MG63 (cell line): Measurements from ENCODE around the gene MITF. TPM values are rescaled to one million over a fixed set of nuclear protein-coding genes. Genes with fewer than 3 reads are reported as not detected.

Experiments used
- DNase-seq: peaks from one replicate; pipeline ENCODE4 v3.0.0-alpha.2; 2020
- H3K27me3 ChIP-seq: fragments of 250-450 bp; sonication (Bioruptor Pico); 2 replicates; pipeline ENCODE4 v1.5.1; 2020; ENCODE audit warnings: mild to moderate bottlenecking, moderate library complexity
- H3K36me3 ChIP-seq: fragments of 250-450 bp; sonication (Bioruptor Pico); 2 replicates; pipeline ENCODE4 v1.5.1; 2020; ENCODE audit warnings: mild to moderate bottlenecking, moderate library complexity
- H3K4me3 ChIP-seq: fragments of 250-450 bp; sonication (Bioruptor Pico); 2 replicates; pipeline ENCODE4 v1.5.1; 2020; ENCODE audit warnings: mild to moderate bottlenecking, moderate library complexity
- H3K9me3 ChIP-seq: fragments of 250-450 bp; sonication (Bioruptor Pico); 2 replicates; pipeline ENCODE4 v1.5.1; 2020; ENCODE audit warnings: mild to moderate bottlenecking, moderate library complexity
- total RNA-seq: library from RNA; depleted of rRNA; stranded (reverse); fragments of >200 nt; shearing (Covaris generic); gene quantifications from 2 replicates; pipeline ENCODE4 v1.2.3, GENCODE V29; 2014; ENCODE audit warnings: low replicate concordance

MITF gene
- total RNA-seq, 1 experiment from 2014 or later: 4.7 TPM

GRCh38 chr3:69927571-69927970 lies 188.3 kb downstream of the MITF start:
- no peaks in the 10 kb centered on the region for H3K36me3 ChIP-seq
- no peaks in the 10 kb centered on the region for H3K27me3 ChIP-seq
- DNase-seq: no peak
- H3K9me3 ChIP-seq: no peaks in the 10 kb centered on the region
- no peak overlapping the region for H3K4me3 ChIP-seq

GRCh38 chr3:69929019-69929418 lies 189.8 kb downstream of the MITF start:
- no peak for DNase-seq
- H3K27me3 ChIP-seq: no peaks in the 10 kb centered on the region
- H3K4me3 ChIP-seq: no peak overlapping the region
- no peaks in the 10 kb centered on the region for H3K36me3 ChIP-seq
- H3K9me3 ChIP-seq: no peaks in the 10 kb centered on the region

GRCh38 chr3:69930564-69930963 lies 191.3 kb downstream of the MITF start:
- Histone ChIP-seq H3K36me3 (no peaks in the 10 kb centered on the region), H3K9me3 (no peaks in the 10 kb centered on the region), H3K4me3 (no peak overlapping the region), H3K27me3 (no peaks in the 10 kb centered on the region)
- DNase-seq: peak; percentile 11

GRCh38 chr3:69932087-69932486 lies 192.8 kb downstream of the MITF start:
- H3K36me3 ChIP-seq: no peaks in the 10 kb centered on the region
- DNase-seq: no peak
- H3K9me3 ChIP-seq: no peaks in the 10 kb centered on the region
- no peaks in the 10 kb centered on the region for H3K27me3 ChIP-seq
- H3K4me3 ChIP-seq: no peak overlapping the region

- no peak for DNase-seq
- Histone ChIP-seq H3K9me3 (no peaks in the 10 kb centered on the region), H3K27me3 (no peaks in the 10 kb centered on the region)
Measured at GRCh38 chr3:69932501-69932900, 193.2 kb downstream of the MITF start.

GRCh38 chr3:69934398-69934797 lies 195.1 kb downstream of the MITF start:
- Histone ChIP-seq H3K4me3 (no peak overlapping the region), H3K36me3 (no peaks in the 10 kb centered on the region), H3K27me3 (no peaks in the 10 kb centered on the region), H3K9me3 (no peaks in the 10 kb centered on the region)
- DNase-seq: no peak

More at GRCh38 chr3:69932501-69932900, 193.2 kb downstream of the MITF start:
- H3K36me3 ChIP-seq: no peaks in the 10 kb centered on the region
- no peak overlapping the region for H3K4me3 ChIP-seq

- no peak for DNase-seq
- no peaks in the 10 kb centered on the region for H3K27me3 ChIP-seq
- no peak overlapping the region for H3K4me3 ChIP-seq
- no peaks in the 10 kb centered on the region for H3K36me3 ChIP-seq
- no peaks in the 10 kb centered on the region for H3K9me3 ChIP-seq
Measured at GRCh38 chr3:69936266-69936665, 197.0 kb downstream of the MITF start.

GRCh38 chr3:69938061-69938460 lies 198.8 kb downstream of the MITF start:
- Histone ChIP-seq H3K36me3 (no peaks in the 10 kb centered on the region), H3K27me3 (no peaks in the 10 kb centered on the region), H3K4me3 (no peak overlapping the region), H3K9me3 (no peaks in the 10 kb centered on the region)
- DNase-seq: no peak

GRCh38 chr3:69938931-69939330 lies 199.7 kb downstream of the MITF start:
- H3K4me3 ChIP-seq: no peak overlapping the region
- DNase-seq: no peak
- H3K27me3 ChIP-seq: no peaks in the 10 kb centered on the region
- no peaks in the 10 kb centered on the region for H3K36me3 ChIP-seq
- H3K9me3 ChIP-seq: no peaks in the 10 kb centered on the region

GRCh38 chr3:69941037-69941436 lies 201.8 kb downstream of the MITF start:
- no peak for DNase-seq
- H3K9me3 ChIP-seq: no peaks in the 10 kb centered on the region
- no peak overlapping the region for H3K4me3 ChIP-seq
- H3K27me3 ChIP-seq: no peaks in the 10 kb centered on the region
- H3K36me3 ChIP-seq: no peaks in the 10 kb centered on the region

GRCh38 chr3:69941439-69942176 lies 202.3 kb downstream of the MITF start:
- H3K9me3 ChIP-seq: no peaks in the 10 kb centered on the region
- H3K36me3 ChIP-seq: no peaks in the 10 kb centered on the region
- no peaks in the 10 kb centered on the region for H3K27me3 ChIP-seq
- peak; percentile 9 for DNase-seq
- no peak overlapping the region for H3K4me3 ChIP-seq

GRCh38 chr3:69944931-69945493 lies 205.7 kb downstream of the MITF start:
- H3K27me3 ChIP-seq: no peaks in the 10 kb centered on the region
- no peaks in the 10 kb centered on the region for H3K36me3 ChIP-seq
- no peaks in the 10 kb centered on the region for H3K9me3 ChIP-seq
- H3K4me3 ChIP-seq: no peak overlapping the region
- no peak for DNase-seq

- H3K4me3 ChIP-seq: no peak overlapping the region
- no peaks in the 10 kb centered on the region for H3K9me3 ChIP-seq
- H3K36me3 ChIP-seq: no peaks in the 10 kb centered on the region
- no peak for DNase-seq
- H3K27me3 ChIP-seq: no peaks in the 10 kb centered on the region
Measured at GRCh38 chr3:69948246-69948862, 209.1 kb downstream of the MITF start.

- Histone ChIP-seq H3K36me3 (no peaks in the 10 kb centered on the region), H3K4me3 (no peak overlapping the region), H3K9me3 (no peaks in the 10 kb centered on the region), H3K27me3 (no peaks in the 10 kb centered on the region)
- DNase-seq: no peak
Measured at GRCh38 chr3:69951616-69952015, 212.4 kb downstream of the MITF start.

GRCh38 chr3:69959581-69959980 lies 220.3 kb downstream of the MITF start:
- DNase-seq: no peak
- Histone ChIP-seq H3K4me3 (no peak overlapping the region), H3K9me3 (no peaks in the 10 kb centered on the region), H3K36me3 (no peaks in the 10 kb centered on the region), H3K27me3 (no peaks in the 10 kb centered on the region)

GRCh38 chr3:69961706-69962439 lies 222.6 kb downstream of the MITF start:
- no peak for DNase-seq
- Histone ChIP-seq H3K4me3 (no peak overlapping the region), H3K9me3 (no peaks in the 10 kb centered on the region), H3K27me3 (no peaks in the 10 kb centered on the region), H3K36me3 (no peaks in the 10 kb centered on the region)

GRCh38 chr3:69963643-69964042 lies 224.4 kb downstream of the MITF start:
- H3K9me3 ChIP-seq: no peaks in the 10 kb centered on the region
- DNase-seq: no peak
- H3K36me3 ChIP-seq: no peaks in the 10 kb centered on the region
- H3K4me3 ChIP-seq: no peak overlapping the region
- H3K27me3 ChIP-seq: no peaks in the 10 kb centered on the region
